H9 (cell line): Measurements from ENCODE around the gene DPH7. TPM values are rescaled to one million over a fixed set of nuclear protein-coding genes. Genes with fewer than 3 reads are reported as not detected.

Source experiments
- DNase-seq: peaks from one replicate; pipeline ENCODE4 v3.0.0-alpha.2; 2017
- H2AFZ ChIP-seq: one replicate; pipeline ENCODE4 v1.6.1; 2013; ENCODE audit warnings: mild to moderate bottlenecking, low read length, control low read depth, moderate library complexity
- H2AK5ac ChIP-seq: 2 replicates; pipeline ENCODE4 v1.6.1; 2013; ENCODE audit warnings: low read length, control low read depth, mixed read lengths; ENCODE audit not compliant: insufficient read length
- H2BK120ac ChIP-seq: one replicate; pipeline ENCODE4 v1.6.1; 2013; ENCODE audit warnings: low read depth, mild to moderate bottlenecking, low read length, control low read depth, inconsistent platforms; ENCODE audit not compliant: poor library complexity, severe bottlenecking
- H2BK12ac ChIP-seq: 2 replicates; pipeline ENCODE4 v1.6.1; 2013; ENCODE audit warnings: low read length, control low read depth, mixed read lengths, low read depth; ENCODE audit not compliant: insufficient read length
- H2BK15ac ChIP-seq: 2 replicates; pipeline ENCODE4 v1.6.1; 2013; ENCODE audit warnings: low read depth, low read length, control low read depth
- H2BK20ac ChIP-seq: one replicate; pipeline ENCODE4 v1.6.1; 2013; ENCODE audit warnings: low read depth, mild to moderate bottlenecking, low read length, control low read depth, inconsistent platforms; ENCODE audit not compliant: poor library complexity, severe bottlenecking
- H2BK5ac ChIP-seq: 2 replicates; pipeline ENCODE4 v1.6.1; 2013; ENCODE audit warnings: low read length, control low read depth, mixed read lengths; ENCODE audit not compliant: insufficient read length
- H3K14ac ChIP-seq: 2 replicates; pipeline ENCODE4 v1.6.1; 2013; ENCODE audit warnings: low read length, control low read depth; ENCODE audit not compliant: insufficient read depth
- H3K18ac ChIP-seq: 2 replicates; pipeline ENCODE4 v1.6.1; 2013; ENCODE audit warnings: low read depth, mild to moderate bottlenecking, mixed read lengths, low read length, control low read depth; ENCODE audit not compliant: insufficient read length
- H3K23ac ChIP-seq: 2 replicates; pipeline ENCODE4 v1.6.1; 2013; ENCODE audit warnings: low read length, control low read depth, mixed read lengths, low read depth; ENCODE audit not compliant: insufficient read length
- H3K23me2 ChIP-seq: 2 replicates; pipeline ENCODE4 v1.6.1; 2013; ENCODE audit warnings: low read depth, mild to moderate bottlenecking, mixed read lengths, low read length, control low read depth; ENCODE audit not compliant: insufficient read length, poor library complexity, severe bottlenecking
- H3K27ac ChIP-seq: 2 replicates; pipeline ENCODE4 v1.5.1; 2013; ENCODE audit warnings: low read length, control low read depth, mixed read lengths, low read depth; ENCODE audit not compliant: insufficient read length
- H3K27me3 ChIP-seq: 2 replicates; pipeline ENCODE4 v1.6.1; 2013; ENCODE audit warnings: low read length, control low read depth, inconsistent platforms; ENCODE audit not compliant: insufficient read depth
- H3K4ac ChIP-seq: 2 replicates; pipeline ENCODE4 v1.6.1; 2013; ENCODE audit warnings: low read depth, mild to moderate bottlenecking, control low read depth, inconsistent platforms, low read length, moderate library complexity
- H3K4me1 ChIP-seq: 2 replicates; pipeline ENCODE4 v1.6.1; 2013; ENCODE audit warnings: low read length, control low read depth, inconsistent platforms; ENCODE audit not compliant: insufficient read depth
- H3K4me2 ChIP-seq: 2 replicates; pipeline ENCODE4 v1.6.1; 2013; ENCODE audit warnings: low read length, control low read depth, mixed read lengths; ENCODE audit not compliant: insufficient read length, insufficient read depth
- H3K56ac ChIP-seq: 2 replicates; pipeline ENCODE4 v1.6.1; 2013; ENCODE audit warnings: low read depth, mild to moderate bottlenecking, mixed read lengths, low read length, control low read depth; ENCODE audit not compliant: insufficient read length
- H3K79me1 ChIP-seq: 2 replicates; pipeline ENCODE4 v1.6.1; 2013; ENCODE audit warnings: low read depth, mild to moderate bottlenecking, moderate library complexity, low read length, control low read depth, inconsistent platforms; ENCODE audit not compliant: insufficient read depth, poor library complexity, severe bottlenecking
- H3K79me2 ChIP-seq: 2 replicates; pipeline ENCODE4 v1.6.1; 2013; ENCODE audit warnings: low read length, control low read depth, inconsistent platforms; ENCODE audit not compliant: insufficient read depth
- H3K9ac ChIP-seq: 2 replicates; pipeline ENCODE4 v1.6.1; 2013; ENCODE audit warnings: low read length, control low read depth, mixed read lengths; ENCODE audit not compliant: insufficient read length; ENCODE audit errors: extremely low read depth
- H3K9me3 ChIP-seq: one replicate; pipeline ENCODE4 v1.6.1; 2013; ENCODE audit warnings: low read depth, low read length, inconsistent platforms; ENCODE audit not compliant: control insufficient read depth
- H3T11ph ChIP-seq: one replicate; pipeline ENCODE4 v1.6.1; 2013; ENCODE audit warnings: mild to moderate bottlenecking, low read length, control low read depth, inconsistent platforms
- H4K20me1 ChIP-seq: one replicate; pipeline ENCODE4 v1.6.1; 2013; ENCODE audit not compliant: control insufficient read depth, insufficient read length, insufficient read depth
- H4K5ac ChIP-seq: 2 replicates; pipeline ENCODE4 v1.6.1; 2013; ENCODE audit warnings: low read depth, mild to moderate bottlenecking, mixed read lengths, low read length, control low read depth; ENCODE audit not compliant: insufficient read length
- H4K8ac ChIP-seq: replicated peaks from 2 replicates; pipeline ENCODE4 v1.6.1; 2013; ENCODE audit warnings: low read length, control low read depth, mixed read lengths, low read depth; ENCODE audit not compliant: insufficient read length
- H4K91ac ChIP-seq: 2 replicates; pipeline ENCODE4 v1.6.1; 2013; ENCODE audit warnings: low read depth, mild to moderate bottlenecking, moderate library complexity, mixed read lengths, low read length, control low read depth; ENCODE audit not compliant: insufficient read length
- H3K27ac Mint-ChIP-seq, 3 experiments: 2 replicates in 2 of 3; 3 replicates in 1 of 3; pipeline ENCODE4 v1.8.0; 2020 to 2021; ENCODE audit warnings: mixed read lengths in 3 of 3, mild to moderate bottlenecking in 1 of 3, moderate library complexity in 1 of 3
- H3K27me3 Mint-ChIP-seq: 2 replicates; pipeline ENCODE4 v1.8.0; 2021; ENCODE audit warnings: low read depth, mild to moderate bottlenecking, moderate library complexity, mixed read lengths
- H3K36me3 Mint-ChIP-seq, 3 experiments: 2 replicates in 2 of 3; 3 replicates in 1 of 3; pipeline ENCODE4 v1.8.0; 2020 to 2021; ENCODE audit warnings: low read depth in 3 of 3, mixed read lengths in 3 of 3; ENCODE audit not compliant: insufficient read depth in 1 of 3
- H3K4me1 Mint-ChIP-seq, 2 experiments: 2 replicates each; pipeline ENCODE4 v1.8.0; 2020; ENCODE audit warnings: mixed read lengths in 2 of 2
- H3K4me3 Mint-ChIP-seq, 2 experiments: 2 replicates in 1 of 2; 3 replicates in 1 of 2; pipeline ENCODE4 v1.8.0; 2020 to 2021; ENCODE audit warnings: mild to moderate bottlenecking in 2 of 2, mixed read lengths in 2 of 2, moderate library complexity in 1 of 2
- H3K9me3 Mint-ChIP-seq, 2 experiments: 2 replicates in 1 of 2; 3 replicates in 1 of 2; pipeline ENCODE4 v1.8.0; 2020; ENCODE audit warnings: mild to moderate bottlenecking in 2 of 2, mixed read lengths in 2 of 2, moderate library complexity in 1 of 2
- CTCF ChIP-seq: fragments of 200-600 bp; sonication (generic); conservative IDR thresholded peaks from 3 replicates; pipeline ENCODE4 v1.8.0; 2021; ENCODE audit warnings: antibody characterized with exemption, mild to moderate bottlenecking
- WGBS: extraction: QIAGEN DNeasy Blood & Tissue Kit; methylation state at CpG from one replicate; pipeline ENCODE4 v1.1.7; 2013; ENCODE audit warnings: missing lambda C conversion rate, low lambda C conversion rate, mixed read lengths; ENCODE audit not compliant: insufficient read length; ENCODE audit errors: extremely low coverage; 5-methylcytosine and 5-hydroxymethylcytosine counted together
- total RNA-seq: library from RNA; stranded (reverse); gene quantifications from 2 replicates; pipeline ENCODE4 v1.2.1, GENCODE V29; 2021

DPH7 gene
- total RNA-seq, 1 experiment from 2014 or later: 51.3 TPM

- Mint-ChIP-seq H3K36me3 (peaks cover 2 to 8% (median 5%) of the 10 kb centered on the region in 3 experiments; a peak in 5 of 7 replicates), H3K4me3 (no peak overlapping the region), H3K4me1 (peaks cover 3 to 8% of the 10 kb centered on the region in 2 experiments), H3K9me3 (peaks cover 10 to 20% of the 10 kb centered on the region in 2 experiments), H3K27me3 (peaks cover 5% of the 10 kb centered on the region), H3K27ac (no peak overlapping the region; a peak in 1 of 7 replicates)
- no peak overlapping the region for H4K91ac ChIP-seq
- no peaks in the 10 kb centered on the region for H3K79me2 ChIP-seq
- no peak overlapping the region for H3T11ph ChIP-seq
- H3K4ac ChIP-seq: no peak overlapping the region
- no peak overlapping the region for H2BK15ac ChIP-seq
- H3K4me1 ChIP-seq: no peaks in the 10 kb centered on the region
- no peak overlapping the region for H3K23ac ChIP-seq
- no peak overlapping the region for H2BK12ac ChIP-seq
- no CpG with 5 or more reads among the region's 5 CpGs for WGBS
- no peak for DNase-seq
- H2AFZ ChIP-seq: no peak overlapping the region
- H3K14ac ChIP-seq: no peak overlapping the region
- no peak overlapping the region for H3K9ac ChIP-seq
- H4K5ac ChIP-seq: no peak overlapping the region
- no peak overlapping the region for H2AK5ac ChIP-seq
- H3K4me2 ChIP-seq: no peak overlapping the region
- no peak for TF ChIP-seq CTCF
- H3K18ac ChIP-seq: no peak overlapping the region
- H2BK120ac ChIP-seq: no peak overlapping the region
- H4K20me1 ChIP-seq: peaks cover 7% of the 10 kb centered on the region
- no peak overlapping the region for H4K8ac ChIP-seq
- no peak overlapping the region for H3K56ac ChIP-seq
- no peaks in the 10 kb centered on the region for H3K79me1 ChIP-seq
- H3K9me3 ChIP-seq: no peaks in the 10 kb centered on the region
- no peak overlapping the region for H2BK20ac ChIP-seq
- H2BK5ac ChIP-seq: no peak overlapping the region
- no peaks in the 10 kb centered on the region for H3K23me2 ChIP-seq
- no peaks in the 10 kb centered on the region for H3K27me3 ChIP-seq
- H3K27ac ChIP-seq: no peak overlapping the region
Observed at GRCh38 chr9:137530331-137530730, 48.4 kb downstream of the DPH7 start.
